H9 (cell line): Measurements from ENCODE around the gene CYREN. TPM values are rescaled to one million over a fixed set of nuclear protein-coding genes. Genes with fewer than 3 reads are reported as not detected.
A peak's percentile ranks its signal among the peaks of the same experiment; 100 is the strongest.

Experiments used
- DNase-seq: peaks from one replicate; pipeline ENCODE4 v3.0.0-alpha.2; 2017
- H2AFZ ChIP-seq: one replicate; pipeline ENCODE4 v1.6.1; 2013; ENCODE audit warnings: mild to moderate bottlenecking, low read length, control low read depth, moderate library complexity
- H2AK5ac ChIP-seq: 2 replicates; pipeline ENCODE4 v1.6.1; 2013; ENCODE audit warnings: low read length, control low read depth, mixed read lengths; ENCODE audit not compliant: insufficient read length
- H2BK120ac ChIP-seq: one replicate; pipeline ENCODE4 v1.6.1; 2013; ENCODE audit warnings: low read depth, mild to moderate bottlenecking, low read length, control low read depth, inconsistent platforms; ENCODE audit not compliant: poor library complexity, severe bottlenecking
- H2BK12ac ChIP-seq: 2 replicates; pipeline ENCODE4 v1.6.1; 2013; ENCODE audit warnings: low read length, control low read depth, mixed read lengths, low read depth; ENCODE audit not compliant: insufficient read length
- H2BK15ac ChIP-seq: 2 replicates; pipeline ENCODE4 v1.6.1; 2013; ENCODE audit warnings: low read depth, low read length, control low read depth
- H2BK20ac ChIP-seq: one replicate; pipeline ENCODE4 v1.6.1; 2013; ENCODE audit warnings: low read depth, mild to moderate bottlenecking, low read length, control low read depth, inconsistent platforms; ENCODE audit not compliant: poor library complexity, severe bottlenecking
- H2BK5ac ChIP-seq: 2 replicates; pipeline ENCODE4 v1.6.1; 2013; ENCODE audit warnings: low read length, control low read depth, mixed read lengths; ENCODE audit not compliant: insufficient read length
- H3K14ac ChIP-seq: 2 replicates; pipeline ENCODE4 v1.6.1; 2013; ENCODE audit warnings: low read length, control low read depth; ENCODE audit not compliant: insufficient read depth
- H3K18ac ChIP-seq: 2 replicates; pipeline ENCODE4 v1.6.1; 2013; ENCODE audit warnings: low read depth, mild to moderate bottlenecking, mixed read lengths, low read length, control low read depth; ENCODE audit not compliant: insufficient read length
- H3K23ac ChIP-seq: 2 replicates; pipeline ENCODE4 v1.6.1; 2013; ENCODE audit warnings: low read length, control low read depth, mixed read lengths, low read depth; ENCODE audit not compliant: insufficient read length
- H3K23me2 ChIP-seq: 2 replicates; pipeline ENCODE4 v1.6.1; 2013; ENCODE audit warnings: low read depth, mild to moderate bottlenecking, mixed read lengths, low read length, control low read depth; ENCODE audit not compliant: insufficient read length, poor library complexity, severe bottlenecking
- H3K27ac ChIP-seq: 2 replicates; pipeline ENCODE4 v1.5.1; 2013; ENCODE audit warnings: low read length, control low read depth, mixed read lengths, low read depth; ENCODE audit not compliant: insufficient read length
- H3K27me3 ChIP-seq: 2 replicates; pipeline ENCODE4 v1.6.1; 2013; ENCODE audit warnings: low read length, control low read depth, inconsistent platforms; ENCODE audit not compliant: insufficient read depth
- H3K4ac ChIP-seq: 2 replicates; pipeline ENCODE4 v1.6.1; 2013; ENCODE audit warnings: low read depth, mild to moderate bottlenecking, control low read depth, inconsistent platforms, low read length, moderate library complexity
- H3K4me1 ChIP-seq: 2 replicates; pipeline ENCODE4 v1.6.1; 2013; ENCODE audit warnings: low read length, control low read depth, inconsistent platforms; ENCODE audit not compliant: insufficient read depth
- H3K4me2 ChIP-seq: 2 replicates; pipeline ENCODE4 v1.6.1; 2013; ENCODE audit warnings: low read length, control low read depth, mixed read lengths; ENCODE audit not compliant: insufficient read length, insufficient read depth
- H3K56ac ChIP-seq: 2 replicates; pipeline ENCODE4 v1.6.1; 2013; ENCODE audit warnings: low read depth, mild to moderate bottlenecking, mixed read lengths, low read length, control low read depth; ENCODE audit not compliant: insufficient read length
- H3K79me1 ChIP-seq: 2 replicates; pipeline ENCODE4 v1.6.1; 2013; ENCODE audit warnings: low read depth, mild to moderate bottlenecking, moderate library complexity, low read length, control low read depth, inconsistent platforms; ENCODE audit not compliant: insufficient read depth, poor library complexity, severe bottlenecking
- H3K79me2 ChIP-seq: 2 replicates; pipeline ENCODE4 v1.6.1; 2013; ENCODE audit warnings: low read length, control low read depth, inconsistent platforms; ENCODE audit not compliant: insufficient read depth
- H3K9ac ChIP-seq: 2 replicates; pipeline ENCODE4 v1.6.1; 2013; ENCODE audit warnings: low read length, control low read depth, mixed read lengths; ENCODE audit not compliant: insufficient read length; ENCODE audit errors: extremely low read depth
- H3K9me3 ChIP-seq: one replicate; pipeline ENCODE4 v1.6.1; 2013; ENCODE audit warnings: low read depth, low read length, inconsistent platforms; ENCODE audit not compliant: control insufficient read depth
- H3T11ph ChIP-seq: one replicate; pipeline ENCODE4 v1.6.1; 2013; ENCODE audit warnings: mild to moderate bottlenecking, low read length, control low read depth, inconsistent platforms
- H4K20me1 ChIP-seq: one replicate; pipeline ENCODE4 v1.6.1; 2013; ENCODE audit not compliant: control insufficient read depth, insufficient read length, insufficient read depth
- H4K5ac ChIP-seq: 2 replicates; pipeline ENCODE4 v1.6.1; 2013; ENCODE audit warnings: low read depth, mild to moderate bottlenecking, mixed read lengths, low read length, control low read depth; ENCODE audit not compliant: insufficient read length
- H4K8ac ChIP-seq: replicated peaks from 2 replicates; pipeline ENCODE4 v1.6.1; 2013; ENCODE audit warnings: low read length, control low read depth, mixed read lengths, low read depth; ENCODE audit not compliant: insufficient read length
- H4K91ac ChIP-seq: 2 replicates; pipeline ENCODE4 v1.6.1; 2013; ENCODE audit warnings: low read depth, mild to moderate bottlenecking, moderate library complexity, mixed read lengths, low read length, control low read depth; ENCODE audit not compliant: insufficient read length
- H3K27ac Mint-ChIP-seq, 3 experiments: 2 replicates in 2 of 3; 3 replicates in 1 of 3; pipeline ENCODE4 v1.8.0; 2020 to 2021; ENCODE audit warnings: mixed read lengths in 3 of 3, mild to moderate bottlenecking in 1 of 3, moderate library complexity in 1 of 3
- H3K27me3 Mint-ChIP-seq: 2 replicates; pipeline ENCODE4 v1.8.0; 2021; ENCODE audit warnings: low read depth, mild to moderate bottlenecking, moderate library complexity, mixed read lengths
- H3K36me3 Mint-ChIP-seq, 3 experiments: 2 replicates in 2 of 3; 3 replicates in 1 of 3; pipeline ENCODE4 v1.8.0; 2020 to 2021; ENCODE audit warnings: low read depth in 3 of 3, mixed read lengths in 3 of 3; ENCODE audit not compliant: insufficient read depth in 1 of 3
- H3K4me1 Mint-ChIP-seq, 2 experiments: 2 replicates each; pipeline ENCODE4 v1.8.0; 2020; ENCODE audit warnings: mixed read lengths in 2 of 2
- H3K4me3 Mint-ChIP-seq, 2 experiments: 2 replicates in 1 of 2; 3 replicates in 1 of 2; pipeline ENCODE4 v1.8.0; 2020 to 2021; ENCODE audit warnings: mild to moderate bottlenecking in 2 of 2, mixed read lengths in 2 of 2, moderate library complexity in 1 of 2
- H3K9me3 Mint-ChIP-seq, 2 experiments: 2 replicates in 1 of 2; 3 replicates in 1 of 2; pipeline ENCODE4 v1.8.0; 2020; ENCODE audit warnings: mild to moderate bottlenecking in 2 of 2, mixed read lengths in 2 of 2, moderate library complexity in 1 of 2
- WGBS: extraction: QIAGEN DNeasy Blood & Tissue Kit; methylation state at CpG from one replicate; pipeline ENCODE4 v1.1.7; 2013; ENCODE audit warnings: missing lambda C conversion rate, low lambda C conversion rate, mixed read lengths; ENCODE audit not compliant: insufficient read length; ENCODE audit errors: extremely low coverage; 5-methylcytosine and 5-hydroxymethylcytosine counted together
- total RNA-seq: library from RNA; stranded (reverse); gene quantifications from 2 replicates; pipeline ENCODE4 v1.2.1, GENCODE V29; 2021
- TF ChIP-seq, protein P1 (sequence below): fragments of 200-600 bp; sonication (generic); conservative IDR thresholded peaks from 3 replicates; pipeline ENCODE4 v1.8.0; 2021; ENCODE audit warnings: antibody characterized with exemption, mild to moderate bottlenecking

CYREN gene
- total RNA-seq, 1 experiment from 2014 or later, result 72.0 TPM

DNA sequence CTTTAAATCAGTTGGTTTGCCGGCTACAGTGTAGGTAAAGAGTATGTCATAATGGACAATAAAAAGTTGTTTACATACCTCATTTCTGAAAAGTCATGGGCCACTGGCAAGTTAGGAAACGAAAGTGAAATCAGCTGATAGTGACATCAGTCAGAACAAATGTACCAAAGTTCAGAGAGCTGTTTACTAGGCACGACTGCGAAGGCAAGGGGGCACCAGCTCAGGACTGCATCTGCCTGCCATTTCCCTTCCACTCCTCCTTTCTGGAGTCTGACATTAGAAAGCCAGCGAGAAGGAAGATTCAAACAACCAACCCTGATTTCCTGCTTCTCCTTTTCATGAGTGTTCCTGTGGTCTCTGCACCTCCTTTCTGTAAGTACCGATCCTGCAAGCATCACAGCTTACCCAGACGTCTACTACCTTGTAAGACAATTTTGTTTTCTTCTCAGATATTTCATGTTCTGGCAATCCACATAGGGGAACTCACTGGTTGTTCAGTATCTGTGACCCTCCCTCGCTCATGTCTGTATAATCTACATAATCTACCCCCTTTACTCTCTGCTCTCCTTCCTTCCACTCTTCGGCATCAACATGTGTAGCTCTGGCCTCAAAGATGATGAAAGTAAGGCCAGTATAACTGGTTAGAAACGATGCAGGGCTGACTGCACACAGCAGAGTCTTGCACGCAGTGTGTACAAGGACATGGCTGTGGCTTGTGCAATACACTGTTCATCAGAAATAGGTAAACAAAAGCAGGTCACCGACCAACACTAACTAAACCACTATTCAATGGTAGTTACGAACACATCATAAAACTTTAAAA, 22.4 kb downstream of the CYREN start, which contains the start of gene TMEM140:
Gene TMEM140 (plus strand): TSS at position 174 of the 823 bp plus-strand sequence. CDS start 16,370 bp downstream, outside the sequence.
- H3K56ac ChIP-seq, result no peak within 1 kb of the TSS
- no peak within 1 kb of the TSS for H2BK5ac ChIP-seq
- no peak within 1 kb of the TSS for H4K8ac ChIP-seq
- no peaks in the 10 kb centered on the region; a peak in 1 of 5 replicates for H3K9me3 Mint-ChIP-seq
- no peaks in the 10 kb centered on the region for H3K79me2 ChIP-seq
- WGBS, result no CpG with 5 or more reads among the region's 13 CpGs
- H3K79me1 ChIP-seq, result no peaks in the 10 kb centered on the region
- no peak within 1 kb of the TSS for H2BK120ac ChIP-seq
- H3K4me2 ChIP-seq, result no peak within 1 kb of the TSS
- H3K4ac ChIP-seq, result no peak within 1 kb of the TSS
- H3K23me2 ChIP-seq, result no peaks in the 10 kb centered on the region
- peak within 1 kb of the TSS in 2 of 3 experiments; percentile 15 to 25; a peak in 3 of 7 replicates for H3K27ac Mint-ChIP-seq
- H3K36me3 Mint-ChIP-seq, result 0 out of 7 replicates have a peak, but pooled peaks cover 0 to 3% (median 0%) of the 10 kb centered on the region in 3 experiments
- H4K5ac ChIP-seq, result no peak within 1 kb of the TSS
- no peak within 1 kb of the TSS for H3K23ac ChIP-seq
- H3K18ac ChIP-seq, result no peak within 1 kb of the TSS
- no peak within 1 kb of the TSS for H2BK12ac ChIP-seq
- no peak within 1 kb of the TSS for H3K14ac ChIP-seq
- H3K27me3 ChIP-seq, result no peaks in the 10 kb centered on the region
- H3K9me3 ChIP-seq, result no peaks in the 10 kb centered on the region
- DNase-seq, result no peak
- no peak within 1 kb of the TSS for H2AK5ac ChIP-seq
- H2BK20ac ChIP-seq, result no peak within 1 kb of the TSS
- H3K27me3 Mint-ChIP-seq, result no peaks in the 10 kb centered on the region
- no peaks in the 10 kb centered on the region for H3K4me1 ChIP-seq
- TF ChIP-seq, protein P1, sequence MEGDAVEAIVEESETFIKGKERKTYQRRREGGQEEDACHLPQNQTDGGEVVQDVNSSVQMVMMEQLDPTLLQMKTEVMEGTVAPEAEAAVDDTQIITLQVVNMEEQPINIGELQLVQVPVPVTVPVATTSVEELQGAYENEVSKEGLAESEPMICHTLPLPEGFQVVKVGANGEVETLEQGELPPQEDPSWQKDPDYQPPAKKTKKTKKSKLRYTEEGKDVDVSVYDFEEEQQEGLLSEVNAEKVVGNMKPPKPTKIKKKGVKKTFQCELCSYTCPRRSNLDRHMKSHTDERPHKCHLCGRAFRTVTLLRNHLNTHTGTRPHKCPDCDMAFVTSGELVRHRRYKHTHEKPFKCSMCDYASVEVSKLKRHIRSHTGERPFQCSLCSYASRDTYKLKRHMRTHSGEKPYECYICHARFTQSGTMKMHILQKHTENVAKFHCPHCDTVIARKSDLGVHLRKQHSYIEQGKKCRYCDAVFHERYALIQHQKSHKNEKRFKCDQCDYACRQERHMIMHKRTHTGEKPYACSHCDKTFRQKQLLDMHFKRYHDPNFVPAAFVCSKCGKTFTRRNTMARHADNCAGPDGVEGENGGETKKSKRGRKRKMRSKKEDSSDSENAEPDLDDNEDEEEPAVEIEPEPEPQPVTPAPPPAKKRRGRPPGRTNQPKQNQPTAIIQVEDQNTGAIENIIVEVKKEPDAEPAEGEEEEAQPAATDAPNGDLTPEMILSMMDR, result no peak
- no peak within 1 kb of the TSS for H3K27ac ChIP-seq
- no peak within 1 kb of the TSS for H3T11ph ChIP-seq
- no peaks in the 10 kb centered on the region for H4K20me1 ChIP-seq
- H3K9ac ChIP-seq, result no peak within 1 kb of the TSS
- H3K4me3 Mint-ChIP-seq, result no peak within 1 kb of the TSS
- H2BK15ac ChIP-seq, result no peak within 1 kb of the TSS
- H4K91ac ChIP-seq, result no peak within 1 kb of the TSS
- H3K4me1 Mint-ChIP-seq, result peaks cover 2 to 8% of the 10 kb centered on the region in 2 experiments; a peak in 2 of 4 replicates
- H2AFZ ChIP-seq, result no peak within 1 kb of the TSS
